Measurements from ENCODE around the gene ARL14EP. TPM values are rescaled to one million over a fixed set of nuclear protein-coding genes. Genes with fewer than 3 reads are reported as not detected.

Gene ARL14EP
- total RNA-seq, 4 donors from 2014 or later = 10.8 to 17.2 (median 14.6) TPM

DNA sequence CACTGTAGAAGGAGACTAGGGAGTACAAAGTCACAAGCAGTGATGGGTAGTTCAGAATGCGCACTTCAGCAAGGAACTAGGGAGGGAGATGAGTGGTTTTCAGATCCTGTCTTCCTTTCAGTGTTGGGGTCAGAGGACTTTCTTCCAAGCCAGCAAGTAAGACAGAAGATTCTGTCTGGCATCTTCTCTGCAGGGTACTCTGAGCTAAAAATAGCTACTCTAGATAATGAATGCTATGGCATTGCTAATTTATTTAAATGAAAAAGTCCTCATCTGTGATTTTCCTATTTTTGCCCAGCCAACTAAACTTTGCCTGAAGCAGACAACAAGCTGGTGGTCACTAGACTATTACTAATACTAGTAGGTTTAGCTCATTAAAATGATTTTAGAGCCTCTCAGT is 18.3 kb upstream of the ARL14EP start:
- WGBS, 2 donors = 95 to 97% methylated on average over 1 of the region's 1 CpG
- no peak for TF ChIP-seq POLR2A (IDR thresholded peaks at IDR 0.05)
- TF ChIP-seq, protein P1, sequence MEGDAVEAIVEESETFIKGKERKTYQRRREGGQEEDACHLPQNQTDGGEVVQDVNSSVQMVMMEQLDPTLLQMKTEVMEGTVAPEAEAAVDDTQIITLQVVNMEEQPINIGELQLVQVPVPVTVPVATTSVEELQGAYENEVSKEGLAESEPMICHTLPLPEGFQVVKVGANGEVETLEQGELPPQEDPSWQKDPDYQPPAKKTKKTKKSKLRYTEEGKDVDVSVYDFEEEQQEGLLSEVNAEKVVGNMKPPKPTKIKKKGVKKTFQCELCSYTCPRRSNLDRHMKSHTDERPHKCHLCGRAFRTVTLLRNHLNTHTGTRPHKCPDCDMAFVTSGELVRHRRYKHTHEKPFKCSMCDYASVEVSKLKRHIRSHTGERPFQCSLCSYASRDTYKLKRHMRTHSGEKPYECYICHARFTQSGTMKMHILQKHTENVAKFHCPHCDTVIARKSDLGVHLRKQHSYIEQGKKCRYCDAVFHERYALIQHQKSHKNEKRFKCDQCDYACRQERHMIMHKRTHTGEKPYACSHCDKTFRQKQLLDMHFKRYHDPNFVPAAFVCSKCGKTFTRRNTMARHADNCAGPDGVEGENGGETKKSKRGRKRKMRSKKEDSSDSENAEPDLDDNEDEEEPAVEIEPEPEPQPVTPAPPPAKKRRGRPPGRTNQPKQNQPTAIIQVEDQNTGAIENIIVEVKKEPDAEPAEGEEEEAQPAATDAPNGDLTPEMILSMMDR (IDR thresholded peaks at IDR 0.05) = no peak
- DNase-seq (ENCODE audit: low spot score in 2 of 2) = no peak
- intact Hi-C loops (cut with DNase I; ENCODE audit: low total_unique reads) = no loop called here
- no peak overlapping the region for H3K4me3 ChIP-seq (ENCODE audit: low read depth, poor library complexity, severe bottlenecking)

DNA sequence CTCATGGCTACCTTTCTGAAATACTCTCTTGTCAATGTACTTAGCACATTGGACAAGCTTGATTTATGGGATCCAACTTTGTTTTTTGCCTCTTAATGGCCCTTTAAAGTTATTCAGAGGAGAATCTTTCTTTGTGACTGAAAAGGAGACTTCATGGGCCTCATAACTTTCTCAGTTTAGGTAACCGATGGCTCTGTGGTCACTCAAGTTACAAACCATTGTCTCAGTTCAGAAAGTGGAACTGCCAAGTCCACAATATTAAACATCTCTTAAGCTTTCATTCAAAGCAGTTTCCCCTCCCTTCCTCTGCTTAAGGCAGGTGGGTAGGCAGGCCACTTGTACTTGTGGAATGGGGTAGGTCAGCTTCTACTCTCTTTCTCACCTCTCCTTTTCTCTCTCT is 12.3 kb upstream of the ARL14EP start:
- DNase-seq (ENCODE audit: low spot score in 2 of 2) = no peak
- no peak overlapping the region for H3K4me3 ChIP-seq (ENCODE audit: low read depth, poor library complexity, severe bottlenecking)
- intact Hi-C loops (cut with DNase I; ENCODE audit: low total_unique reads) = no loop called here
- TF ChIP-seq POLR2A (IDR thresholded peaks at IDR 0.05) = no peak
- TF ChIP-seq, protein P1 (IDR thresholded peaks at IDR 0.05) = no peak
- WGBS, 2 donors = 86 to 90% methylated on average over 1 of the region's 1 CpG

DNA sequence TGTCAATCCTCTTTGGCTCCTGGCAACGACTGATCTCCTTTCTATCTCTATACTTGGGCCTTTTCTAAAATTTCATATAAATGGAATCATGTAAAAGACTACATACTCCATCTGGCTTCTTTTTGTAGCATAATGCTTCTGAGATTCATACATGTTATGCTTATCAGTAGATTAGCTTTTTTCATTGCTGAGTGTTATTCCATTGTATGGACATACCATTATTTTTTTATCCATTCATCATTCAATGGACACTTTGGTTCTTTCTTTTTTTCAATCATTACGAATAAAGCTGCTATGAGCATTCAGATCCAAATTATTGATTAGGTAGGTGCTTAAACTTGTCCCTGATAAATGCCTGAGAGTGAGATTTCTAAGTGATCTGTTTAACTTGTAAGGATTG is 11.7 kb upstream of the ARL14EP start:
- intact Hi-C loops (cut with DNase I; ENCODE audit: low total_unique reads) = no loop called here
- DNase-seq (ENCODE audit: low spot score in 2 of 2) = no peak
- no peak for TF ChIP-seq POLR2A (IDR thresholded peaks at IDR 0.05)
- TF ChIP-seq, protein P1 (IDR thresholded peaks at IDR 0.05) = no peak
- WGBS, 2 donors = 47 to 76% methylated on average over 2 of the region's 2 CpGs
- H3K4me3 ChIP-seq (ENCODE audit: low read depth, poor library complexity, severe bottlenecking) = no peak overlapping the region

DNA sequence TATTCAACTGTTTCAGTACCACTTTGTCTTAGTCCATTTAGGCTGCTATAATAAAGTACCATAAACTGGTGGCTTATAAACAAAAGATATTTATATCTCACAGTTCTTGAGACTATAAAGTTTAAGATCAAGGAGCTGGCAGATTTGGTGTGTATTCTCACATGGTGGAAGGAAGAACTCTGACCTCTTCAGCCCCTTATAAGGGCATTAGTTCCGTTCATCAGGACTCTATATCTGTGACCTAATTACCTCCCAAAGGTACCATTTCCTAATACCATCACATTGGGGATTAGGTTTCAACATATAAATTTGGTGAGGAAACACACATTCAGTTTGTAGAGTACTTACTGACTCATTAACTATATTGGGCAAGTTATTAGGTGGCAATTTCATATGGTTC is 10.7 kb upstream of the ARL14EP start:
- no peak for DNase-seq (ENCODE audit: low spot score in 2 of 2)
- intact Hi-C loops (cut with DNase I; ENCODE audit: low total_unique reads) = no loop called here
- TF ChIP-seq POLR2A (IDR thresholded peaks at IDR 0.05) = no peak
- TF ChIP-seq, protein P1 (IDR thresholded peaks at IDR 0.05) = no peak
- 67 to 70% methylated on average over 1 of the region's 1 CpG for WGBS, 2 donors
- no peak overlapping the region for H3K4me3 ChIP-seq (ENCODE audit: low read depth, poor library complexity, severe bottlenecking)

DNA sequence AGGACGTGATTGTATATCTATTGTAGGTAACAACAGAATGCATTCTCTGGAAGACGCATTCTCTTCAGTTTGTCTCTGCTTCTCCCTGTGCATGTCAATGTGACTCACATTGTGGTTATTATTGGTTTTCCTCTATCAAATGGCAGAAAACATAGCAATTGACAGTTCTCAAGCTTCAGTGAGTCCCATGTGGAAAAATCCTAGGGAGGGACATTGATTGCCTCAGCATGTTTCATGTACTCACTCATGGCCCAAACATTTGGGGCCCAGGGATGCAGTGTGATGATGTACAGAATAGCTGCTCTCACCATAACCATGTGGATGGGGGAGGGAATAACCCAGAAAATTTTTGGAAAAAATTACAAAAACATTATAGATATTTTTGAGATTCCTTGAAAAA is 9.3 kb upstream of the ARL14EP start:
- intact Hi-C loops (cut with DNase I; ENCODE audit: low total_unique reads) = no loop called here
- WGBS, 2 donors = 82 to 85% methylated on average over 2 of the region's 2 CpGs
- no peak for TF ChIP-seq POLR2A (IDR thresholded peaks at IDR 0.05)
- TF ChIP-seq, protein P1 (IDR thresholded peaks at IDR 0.05) = no peak
- DNase-seq (ENCODE audit: low spot score in 2 of 2) = no peak
- H3K4me3 ChIP-seq (ENCODE audit: low read depth, poor library complexity, severe bottlenecking) = no peak overlapping the region

DNA sequence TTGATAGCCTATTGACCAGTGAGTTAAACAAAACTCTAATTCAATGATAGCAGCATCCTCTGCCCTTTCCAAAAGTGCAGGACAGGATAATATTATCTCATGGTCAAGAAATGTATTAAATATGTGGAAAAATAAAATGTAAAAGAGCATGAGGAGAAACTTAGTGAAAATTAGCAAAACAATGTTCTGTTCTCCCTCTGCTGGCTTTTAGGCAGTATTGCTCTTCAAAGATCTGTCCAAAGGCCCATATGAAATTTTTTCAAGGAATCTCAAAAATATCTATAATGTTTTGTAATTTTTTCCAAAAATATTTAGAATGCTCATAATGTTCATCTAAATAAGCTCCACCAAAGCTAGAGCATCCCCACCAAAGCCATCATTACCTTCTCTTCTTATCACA is 8.3 kb upstream of the ARL14EP start:
- TF ChIP-seq POLR2A (IDR thresholded peaks at IDR 0.05) = no peak
- TF ChIP-seq, protein P1 (IDR thresholded peaks at IDR 0.05) = no peak
- intact Hi-C loops (cut with DNase I; ENCODE audit: low total_unique reads) = no loop called here
- no peak for DNase-seq (ENCODE audit: low spot score in 2 of 2)
- H3K4me3 ChIP-seq (ENCODE audit: low read depth, poor library complexity, severe bottlenecking) = no peak overlapping the region
